Measurements from ENCODE around the gene ZSWIM8. TPM values are rescaled to one million over a fixed set of nuclear protein-coding genes. Genes with fewer than 3 reads are reported as not detected.
"Not testable (repeated sequence)": the region's sequence is repeated elsewhere in the genome, so short reads cannot be mapped to it uniquely, and the experiment has no call there.

Gene ZSWIM8
- total RNA-seq, 4 donors from 2014 or later: 63.2 to 128 (median 79.3) TPM

DNA sequence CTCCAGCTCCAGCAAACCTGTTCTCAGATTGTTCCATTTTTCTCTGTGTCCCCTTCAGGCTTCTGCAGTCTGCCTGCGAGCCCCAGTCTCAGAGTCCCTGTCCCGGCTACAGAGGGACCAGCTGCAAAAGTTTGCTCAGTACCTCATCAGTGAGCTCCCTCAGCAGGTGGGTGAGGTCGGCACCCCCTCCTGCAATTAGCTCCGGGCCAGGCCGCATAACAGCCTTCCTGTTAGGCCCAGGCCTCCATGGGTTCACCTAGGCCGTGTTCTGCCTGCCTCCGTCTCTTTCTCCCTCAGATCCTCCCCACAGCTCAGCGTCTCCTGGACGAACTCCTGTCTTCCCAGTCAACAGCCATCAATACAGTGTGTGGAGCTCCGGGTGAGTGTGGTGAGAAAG lies 4.3 kb downstream of the ZSWIM8 start:
- TF ChIP-seq, protein P1, sequence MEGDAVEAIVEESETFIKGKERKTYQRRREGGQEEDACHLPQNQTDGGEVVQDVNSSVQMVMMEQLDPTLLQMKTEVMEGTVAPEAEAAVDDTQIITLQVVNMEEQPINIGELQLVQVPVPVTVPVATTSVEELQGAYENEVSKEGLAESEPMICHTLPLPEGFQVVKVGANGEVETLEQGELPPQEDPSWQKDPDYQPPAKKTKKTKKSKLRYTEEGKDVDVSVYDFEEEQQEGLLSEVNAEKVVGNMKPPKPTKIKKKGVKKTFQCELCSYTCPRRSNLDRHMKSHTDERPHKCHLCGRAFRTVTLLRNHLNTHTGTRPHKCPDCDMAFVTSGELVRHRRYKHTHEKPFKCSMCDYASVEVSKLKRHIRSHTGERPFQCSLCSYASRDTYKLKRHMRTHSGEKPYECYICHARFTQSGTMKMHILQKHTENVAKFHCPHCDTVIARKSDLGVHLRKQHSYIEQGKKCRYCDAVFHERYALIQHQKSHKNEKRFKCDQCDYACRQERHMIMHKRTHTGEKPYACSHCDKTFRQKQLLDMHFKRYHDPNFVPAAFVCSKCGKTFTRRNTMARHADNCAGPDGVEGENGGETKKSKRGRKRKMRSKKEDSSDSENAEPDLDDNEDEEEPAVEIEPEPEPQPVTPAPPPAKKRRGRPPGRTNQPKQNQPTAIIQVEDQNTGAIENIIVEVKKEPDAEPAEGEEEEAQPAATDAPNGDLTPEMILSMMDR (IDR thresholded peaks at IDR 0.05): no peak
- ATAC-seq (ENCODE audit: low FRiP score) (no peak), DNase-seq (ENCODE audit: low spot score) (no peak)

DNA sequence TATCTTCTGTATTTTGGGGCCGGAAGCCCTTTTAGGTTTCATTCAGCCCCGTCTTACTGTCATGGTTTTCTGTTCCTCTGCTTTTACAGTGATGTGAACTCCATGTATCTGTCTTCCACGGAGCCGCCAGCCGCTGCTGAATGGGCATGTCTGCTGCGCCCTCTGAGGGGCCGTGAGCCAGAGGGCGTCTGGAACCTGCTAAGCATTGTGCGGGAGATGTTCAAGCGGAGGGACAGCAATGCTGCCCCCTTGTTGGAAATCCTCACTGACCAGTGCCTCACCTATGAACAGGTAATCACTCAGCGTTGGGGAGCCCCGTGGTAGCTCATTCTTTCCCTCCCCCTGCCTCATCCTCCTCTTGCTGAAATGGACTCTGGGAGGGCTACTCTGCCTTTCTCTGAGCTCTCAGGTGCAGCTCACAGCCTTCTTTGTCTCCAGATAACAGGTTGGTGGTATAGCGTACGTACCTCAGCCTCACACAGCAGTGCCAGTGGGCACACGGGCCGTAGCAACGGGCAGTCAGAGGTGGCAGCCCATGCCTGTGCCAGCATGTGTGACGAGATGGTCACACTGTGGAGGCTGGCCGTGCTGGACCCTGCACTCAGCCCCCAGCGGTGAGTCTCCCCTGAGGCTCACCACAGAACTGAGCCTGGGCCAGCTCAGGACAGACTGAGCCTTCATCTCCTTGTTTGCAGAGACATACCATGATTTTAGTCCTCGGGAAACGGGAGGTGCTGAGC lies 5.7 kb downstream of the ZSWIM8 start:
- DNase-seq (ENCODE audit: low spot score) (no peak), ATAC-seq (ENCODE audit: low FRiP score) (no peak)
- TF ChIP-seq, protein P1 (IDR thresholded peaks at IDR 0.05): no peak

DNA sequence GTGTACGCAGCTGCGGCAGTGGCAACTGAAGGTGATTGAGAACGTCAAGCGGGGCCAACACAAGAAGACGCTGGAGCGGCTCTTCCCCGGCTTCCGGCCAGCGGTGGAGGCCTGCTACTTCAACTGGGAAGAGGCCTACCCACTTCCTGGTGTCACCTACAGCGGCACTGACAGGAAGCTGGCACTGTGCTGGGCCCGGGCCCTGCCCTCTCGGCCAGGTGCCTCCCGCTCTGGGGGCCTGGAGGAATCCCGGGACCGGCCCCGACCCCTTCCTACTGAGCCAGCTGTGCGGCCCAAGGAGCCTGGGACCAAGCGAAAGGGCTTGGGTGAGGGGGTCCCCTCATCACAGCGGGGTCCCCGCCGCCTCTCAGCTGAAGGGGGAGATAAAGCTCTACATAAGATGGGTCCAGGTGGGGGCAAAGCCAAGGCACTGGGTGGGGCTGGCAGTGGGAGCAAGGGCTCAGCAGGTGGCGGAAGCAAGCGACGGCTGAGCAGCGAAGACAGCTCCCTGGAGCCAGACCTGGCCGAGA lies 6.5 kb downstream of the ZSWIM8 start:
- ATAC-seq (ENCODE audit: low FRiP score) (peak; percentile 7), DNase-seq (ENCODE audit: low spot score) (no peak)
- TF ChIP-seq, protein P1 (IDR thresholded peaks at IDR 0.05): no peak

DNA sequence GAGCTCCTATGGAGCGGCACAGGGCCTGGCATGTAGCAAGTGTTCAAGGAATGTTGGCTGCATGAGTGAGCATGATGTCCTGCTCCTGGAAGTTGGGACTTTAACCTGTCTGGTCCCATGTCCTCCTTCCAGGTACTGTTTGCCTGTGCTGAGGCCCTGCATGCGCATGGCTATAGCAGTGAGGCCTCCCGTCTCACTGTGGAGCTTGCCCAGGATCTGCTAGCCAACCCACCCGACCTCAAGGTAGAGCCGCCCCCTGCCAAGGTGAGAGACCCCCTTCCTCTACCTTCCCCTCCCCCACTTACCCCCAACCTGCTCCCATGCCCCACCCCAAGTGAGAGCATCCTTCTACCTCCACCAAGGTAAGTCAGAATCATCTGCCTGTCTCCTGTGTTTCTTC lies 8.1 kb downstream of the ZSWIM8 start:
- ATAC-seq (ENCODE audit: low FRiP score): no peak
- TF ChIP-seq, protein P1 (IDR thresholded peaks at IDR 0.05): no peak
- DNase-seq (ENCODE audit: low spot score): no peak

DNA sequence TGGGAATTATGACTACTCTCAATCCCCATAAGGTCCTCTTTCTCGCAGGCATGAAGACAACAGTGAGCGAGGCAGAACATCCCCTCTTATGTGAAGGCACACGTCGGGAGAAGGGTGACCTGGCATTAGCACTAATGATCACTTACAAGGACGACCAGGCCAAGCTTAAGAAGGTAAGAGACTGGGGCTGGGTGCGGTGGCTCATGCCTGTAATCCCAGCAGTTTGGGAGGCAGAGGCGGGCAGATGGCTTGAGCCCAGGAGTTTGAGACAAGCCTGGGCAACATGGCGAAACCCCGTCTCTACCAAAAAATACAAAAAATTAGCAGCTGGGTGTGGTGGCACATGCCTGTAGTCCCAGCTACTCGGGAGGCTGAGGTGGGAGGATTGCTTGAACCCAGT lies 10.1 kb downstream of the ZSWIM8 start:
- not testable (repeated sequence) for ATAC-seq (ENCODE audit: low FRiP score); DNase-seq (ENCODE audit: low spot score)

DNA sequence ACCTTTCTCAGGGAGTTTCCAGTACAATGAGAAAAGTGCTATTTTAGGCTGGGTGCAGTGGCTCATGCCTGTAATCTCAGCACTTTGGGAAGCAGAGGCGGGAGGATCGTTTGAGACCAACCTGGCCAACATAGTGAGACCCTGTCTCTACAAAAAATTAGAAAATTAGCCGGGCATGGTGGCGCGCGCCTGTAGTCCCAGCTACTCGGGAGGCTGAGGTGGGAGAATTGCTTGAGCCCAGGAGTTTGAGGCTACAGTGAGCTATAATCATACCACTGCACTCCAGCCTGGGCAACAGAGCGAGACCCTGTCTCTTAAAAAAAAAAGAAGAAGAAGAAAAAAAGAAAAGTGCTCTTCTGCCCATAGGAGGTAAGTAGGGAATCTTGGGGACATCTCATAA lies 10.6 kb downstream of the ZSWIM8 start:
- not testable (repeated sequence) for DNase-seq (ENCODE audit: low spot score); ATAC-seq (ENCODE audit: low FRiP score)

DNA sequence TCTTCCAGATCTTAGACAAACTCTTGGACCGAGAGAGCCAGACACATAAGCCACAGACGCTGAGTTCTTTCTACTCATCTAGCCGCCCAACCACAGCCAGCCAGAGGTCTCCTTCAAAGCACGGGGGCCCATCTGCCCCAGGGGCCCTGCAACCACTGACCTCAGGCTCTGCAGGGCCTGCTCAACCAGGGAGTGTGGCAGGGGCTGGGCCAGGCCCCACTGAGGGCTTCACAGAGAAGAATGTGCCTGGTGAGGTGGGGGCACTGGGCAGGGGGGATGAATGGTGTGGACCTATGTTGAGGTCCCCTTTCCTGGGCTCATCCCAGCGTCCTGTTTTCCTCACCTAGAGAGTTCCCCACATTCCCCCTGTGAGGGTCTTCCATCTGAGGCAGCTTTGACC lies 11.4 kb downstream of the ZSWIM8 start:
- DNase-seq (ENCODE audit: low spot score) (no peak), ATAC-seq (ENCODE audit: low FRiP score) (no peak)
- TF ChIP-seq, protein P1 (IDR thresholded peaks at IDR 0.05): no peak

DNA sequence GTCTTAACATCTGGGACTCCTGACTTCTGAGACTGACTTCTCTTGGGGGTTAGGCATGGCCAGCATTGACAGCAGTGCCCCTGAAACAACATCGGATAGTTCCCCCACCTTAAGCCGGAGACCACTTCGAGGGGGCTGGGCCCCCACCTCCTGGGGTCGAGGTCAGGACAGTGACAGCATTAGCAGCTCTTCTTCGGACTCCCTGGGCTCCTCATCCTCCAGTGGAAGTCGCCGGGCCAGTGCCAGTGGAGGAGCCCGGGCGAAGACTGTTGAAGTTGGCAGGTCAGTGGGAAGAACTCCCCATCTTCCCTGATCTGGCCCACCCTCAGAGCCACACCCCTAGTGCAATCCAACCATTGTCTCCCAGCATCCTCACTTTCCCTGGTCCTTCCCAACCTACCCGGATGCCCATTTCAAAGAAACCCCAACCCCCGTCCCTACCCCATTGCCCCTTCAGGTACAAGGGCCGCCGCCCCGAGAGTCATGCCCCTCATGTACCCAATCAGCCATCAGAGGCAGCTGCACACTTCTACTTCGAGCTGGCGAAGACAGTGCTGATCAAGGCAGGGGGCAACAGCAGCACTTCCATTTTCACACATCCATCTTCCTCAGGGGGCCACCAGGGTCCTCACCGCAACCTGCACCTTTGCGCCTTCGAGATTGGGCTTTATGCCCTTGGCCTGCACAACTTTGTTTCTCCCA lies 12.1 kb downstream of the ZSWIM8 start:
- TF ChIP-seq, protein P1 (IDR thresholded peaks at IDR 0.05): no peak
- DNase-seq (ENCODE audit: low spot score) (no peak), ATAC-seq (ENCODE audit: low FRiP score) (no peak)
